Measurements from ENCODE around the gene ATP23. TPM values are rescaled to one million over a fixed set of nuclear protein-coding genes. Genes with fewer than 3 reads are reported as not detected.
A peak's percentile ranks its signal among the peaks of the same experiment; 100 is the strongest.

Gene ATP23
- total RNA-seq, 1 donor from 2014 or later = 8.9 TPM

DNA sequence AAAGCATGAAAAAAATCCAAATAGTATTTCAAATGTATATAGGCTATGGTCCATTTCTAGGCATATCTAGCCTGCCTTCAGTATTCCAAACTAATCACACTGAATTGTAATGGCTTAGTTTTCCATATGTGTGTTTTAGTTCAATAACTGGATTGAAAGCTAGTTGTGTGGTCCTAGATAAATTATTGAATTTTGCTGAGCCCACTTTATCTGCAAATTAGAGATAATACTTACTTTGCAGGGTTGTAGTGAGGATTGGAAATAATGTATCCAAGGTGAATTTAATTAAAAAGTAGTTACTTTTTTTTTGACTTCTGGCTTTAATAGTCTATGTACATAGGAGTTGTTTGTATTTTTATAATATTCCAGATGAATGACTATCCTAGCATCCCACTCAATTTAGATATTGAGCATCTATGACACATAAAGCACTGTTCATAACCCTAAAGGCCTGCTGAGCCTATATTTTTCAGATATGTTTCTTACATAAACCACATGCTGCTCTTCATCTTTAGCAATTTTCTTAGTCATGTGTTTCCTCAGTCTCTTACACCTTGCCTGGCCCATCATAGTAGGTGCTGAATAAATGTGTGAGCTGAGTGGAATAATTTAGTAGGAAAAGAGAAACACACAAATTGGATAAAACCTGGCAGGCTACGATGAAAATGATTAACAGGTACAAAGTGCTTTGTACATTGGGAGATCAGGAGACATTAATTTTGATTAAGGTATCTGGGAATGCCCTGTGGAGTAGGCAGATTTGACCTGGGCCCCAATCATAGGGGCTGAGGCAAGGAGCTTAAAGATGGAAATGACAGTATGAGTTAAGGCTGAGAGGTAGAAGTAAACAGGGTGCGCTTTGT lies 1.1 kb upstream of the ATP23 start:
- Histone ChIP-seq H3K9me3 (ENCODE audit: control insufficient read depth in 3 of 3, low read length in 3 of 3) (no peaks in the 10 kb centered on the region), H3K9ac (ENCODE audit: low read depth in 1 of 3, low read length in 3 of 3) (peak overlapping the region; percentile 79 to 92 (median 91)), H3K36me3 (ENCODE audit: control insufficient read depth in 3 of 3, insufficient read depth in 3 of 3, low read length in 3 of 3) (no peaks in the 10 kb centered on the region), H3K27ac (ENCODE audit: low read depth, low read length) (peak overlapping the region; percentile 93), H3K27me3 (ENCODE audit: control insufficient read depth in 3 of 3, insufficient read depth in 3 of 3, low read length in 3 of 3) (no peaks in the 10 kb centered on the region), H3K4me1 (ENCODE audit: control insufficient read depth in 3 of 3, insufficient read depth in 3 of 3, low read length in 3 of 3) (peaks cover 10 to 19% (median 13%) of the 10 kb centered on the region in 3 donors), H3K4me3 (ENCODE audit: low read length in 3 of 3) (peak overlapping the region; percentile 90 to 97 (median 92))

DNA sequence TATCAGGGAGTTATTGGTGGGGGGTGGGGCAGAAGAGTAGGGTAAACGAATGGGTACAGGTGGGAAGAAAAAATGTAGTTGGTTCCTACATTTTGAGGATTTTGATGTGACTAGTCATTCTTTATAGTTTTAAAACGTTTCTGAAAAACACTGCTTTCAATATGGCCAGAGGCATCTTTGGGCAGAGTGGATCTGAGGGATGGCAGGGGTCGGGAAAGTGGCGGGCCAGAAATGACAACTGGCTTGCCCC lies 527 bp upstream of the ATP23 start:
- Histone ChIP-seq H3K4me1 (ENCODE audit: control insufficient read depth in 3 of 3, insufficient read depth in 3 of 3, low read length in 3 of 3) (peaks cover 9 to 18% (median 12%) of the 10 kb centered on the region in 3 donors), H3K27me3 (ENCODE audit: control insufficient read depth in 3 of 3, insufficient read depth in 3 of 3, low read length in 3 of 3) (no peaks in the 10 kb centered on the region), H3K27ac (ENCODE audit: low read depth, low read length) (peak overlapping the region; percentile 93), H3K36me3 (ENCODE audit: control insufficient read depth in 3 of 3, insufficient read depth in 3 of 3, low read length in 3 of 3) (no peaks in the 10 kb centered on the region), H3K9ac (ENCODE audit: low read depth in 1 of 3, low read length in 3 of 3) (peak overlapping the region; percentile 79 to 92 (median 91)), H3K4me3 (ENCODE audit: low read length in 3 of 3) (peak overlapping the region; percentile 90 to 97 (median 92)), H3K9me3 (ENCODE audit: control insufficient read depth in 3 of 3, low read length in 3 of 3) (no peaks in the 10 kb centered on the region)

DNA sequence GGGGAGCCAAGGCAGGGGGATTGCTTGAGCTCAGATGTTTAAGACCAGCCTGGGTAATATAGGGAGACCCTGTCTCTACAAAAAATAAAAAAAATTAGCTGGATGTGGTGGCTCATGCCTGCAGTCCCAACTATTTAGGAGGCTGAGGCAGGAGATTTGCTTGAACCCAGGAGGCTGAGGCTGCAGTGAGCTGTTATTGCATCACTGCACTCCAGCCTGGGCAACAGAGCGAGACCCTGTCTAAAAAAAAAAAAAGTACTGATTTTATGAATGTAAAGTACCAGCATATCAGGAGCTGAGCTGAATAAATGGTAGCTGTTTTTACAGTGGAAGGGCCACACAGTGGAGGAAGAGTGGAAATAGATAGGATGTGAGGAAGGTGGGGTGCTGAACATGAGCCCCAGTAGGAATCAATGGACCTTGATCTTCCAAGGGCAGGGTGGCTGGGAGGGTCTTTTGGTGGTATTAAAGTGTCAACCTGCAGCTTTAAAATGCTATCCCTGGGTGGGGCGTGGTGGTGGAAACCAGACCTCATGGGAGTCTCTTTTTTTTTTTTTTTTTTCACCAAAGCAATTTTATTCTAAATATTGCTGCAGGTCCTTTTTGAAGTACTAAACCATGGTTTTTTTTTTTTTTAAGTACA lies 2.2 kb downstream of the ATP23 start:
- Histone ChIP-seq H3K9ac (ENCODE audit: low read depth in 1 of 3, low read length in 3 of 3) (peak overlapping the region in 1 of 3 donors; percentile 11), H3K4me1 (ENCODE audit: control insufficient read depth in 3 of 3, insufficient read depth in 3 of 3, low read length in 3 of 3) (peaks cover 9 to 18% (median 9%) of the 10 kb centered on the region in 3 donors), H3K27me3 (ENCODE audit: control insufficient read depth in 3 of 3, insufficient read depth in 3 of 3, low read length in 3 of 3) (no peaks in the 10 kb centered on the region), H3K27ac (ENCODE audit: low read depth, low read length) (no peak overlapping the region), H3K36me3 (ENCODE audit: control insufficient read depth in 3 of 3, insufficient read depth in 3 of 3, low read length in 3 of 3) (peaks cover 0 to 3% (median 0%) of the 10 kb centered on the region in 3 donors), H3K9me3 (ENCODE audit: control insufficient read depth in 3 of 3, low read length in 3 of 3) (no peaks in the 10 kb centered on the region), H3K4me3 (ENCODE audit: low read length in 3 of 3) (no peak overlapping the region)

DNA sequence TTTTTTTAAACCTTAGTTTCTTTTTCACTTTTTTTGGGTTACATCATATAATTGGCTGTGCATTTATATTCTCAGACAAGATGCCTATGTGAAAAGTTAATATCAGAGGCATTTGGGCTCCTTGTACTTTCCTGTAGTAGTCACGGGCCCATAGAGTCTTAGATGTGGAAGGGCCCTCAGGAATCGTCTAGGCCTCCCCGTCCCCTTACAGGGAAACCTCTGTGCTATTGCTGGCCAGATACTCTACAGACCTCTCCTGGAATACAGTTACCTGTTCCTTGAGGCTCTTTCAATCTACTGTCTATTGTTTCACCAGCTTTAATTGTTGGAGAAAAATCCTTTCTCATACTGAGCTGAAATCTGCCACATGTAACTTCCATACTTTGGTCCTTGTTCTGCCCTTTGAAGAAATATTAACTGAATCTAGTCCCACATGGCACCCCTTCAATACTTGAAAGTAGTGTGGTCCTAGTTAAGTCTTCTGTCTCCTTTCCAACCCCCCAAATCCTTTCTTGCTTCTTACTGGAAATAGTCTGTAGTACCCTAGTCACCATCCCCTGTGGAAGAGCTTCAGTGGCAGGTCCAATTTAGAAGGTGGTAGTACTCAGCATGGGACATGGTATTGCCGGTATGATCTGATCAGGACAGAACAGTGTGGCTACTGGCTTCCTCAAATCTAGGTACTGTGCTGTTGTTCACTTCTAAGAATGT lies 3.1 kb downstream of the ATP23 start:
- H3K9ac ChIP-seq (ENCODE audit: low read depth in 1 of 3, low read length in 3 of 3) = no peak overlapping the region
- H3K4me1 ChIP-seq (ENCODE audit: control insufficient read depth in 3 of 3, insufficient read depth in 3 of 3, low read length in 3 of 3) = peaks cover 9 to 18% (median 9%) of the 10 kb centered on the region in 3 donors
- no peaks in the 10 kb centered on the region for H3K9me3 ChIP-seq (ENCODE audit: control insufficient read depth in 3 of 3, low read length in 3 of 3)
- peaks cover 0 to 3% (median 0%) of the 10 kb centered on the region in 3 donors for H3K36me3 ChIP-seq (ENCODE audit: control insufficient read depth in 3 of 3, insufficient read depth in 3 of 3, low read length in 3 of 3)
- H3K27me3 ChIP-seq (ENCODE audit: control insufficient read depth in 3 of 3, insufficient read depth in 3 of 3, low read length in 3 of 3) = no peaks in the 10 kb centered on the region
- H3K4me3 ChIP-seq (ENCODE audit: low read length in 3 of 3) = no peak overlapping the region
- H3K27ac ChIP-seq (ENCODE audit: low read depth, low read length) = no peak overlapping the region

DNA sequence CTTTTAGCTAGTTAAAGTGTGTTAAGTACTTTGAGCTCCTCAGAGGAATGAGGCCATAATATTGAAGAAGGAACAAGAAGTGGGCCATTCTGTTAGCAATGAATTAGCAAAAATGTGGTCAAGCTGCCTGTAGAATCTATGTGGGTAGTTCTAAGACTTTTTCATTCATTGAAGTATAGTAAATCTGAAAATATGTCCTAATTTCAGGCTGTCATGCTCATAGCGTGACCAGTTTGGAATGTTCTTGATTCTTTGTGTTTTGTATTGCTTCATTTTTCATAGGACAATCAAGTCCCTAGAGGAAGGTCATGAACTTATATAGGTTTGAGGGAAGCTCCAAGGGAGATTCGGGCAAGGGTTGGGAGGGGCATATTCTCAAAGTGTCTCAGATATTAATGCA lies 11.4 kb downstream of the ATP23 start:
- Histone ChIP-seq H3K9me3 (ENCODE audit: control insufficient read depth in 3 of 3, low read length in 3 of 3) (no peaks in the 10 kb centered on the region), H3K36me3 (ENCODE audit: control insufficient read depth in 3 of 3, insufficient read depth in 3 of 3, low read length in 3 of 3) (peaks cover 8 to 26% (median 20%) of the 10 kb centered on the region in 3 donors), H3K9ac (ENCODE audit: low read depth in 1 of 3, low read length in 3 of 3) (no peak overlapping the region), H3K27ac (ENCODE audit: low read depth, low read length) (no peak overlapping the region), H3K27me3 (ENCODE audit: control insufficient read depth in 3 of 3, insufficient read depth in 3 of 3, low read length in 3 of 3) (no peaks in the 10 kb centered on the region), H3K4me3 (ENCODE audit: low read length in 3 of 3) (no peak overlapping the region), H3K4me1 (ENCODE audit: control insufficient read depth in 3 of 3, insufficient read depth in 3 of 3, low read length in 3 of 3) (no peaks in the 10 kb centered on the region)

DNA sequence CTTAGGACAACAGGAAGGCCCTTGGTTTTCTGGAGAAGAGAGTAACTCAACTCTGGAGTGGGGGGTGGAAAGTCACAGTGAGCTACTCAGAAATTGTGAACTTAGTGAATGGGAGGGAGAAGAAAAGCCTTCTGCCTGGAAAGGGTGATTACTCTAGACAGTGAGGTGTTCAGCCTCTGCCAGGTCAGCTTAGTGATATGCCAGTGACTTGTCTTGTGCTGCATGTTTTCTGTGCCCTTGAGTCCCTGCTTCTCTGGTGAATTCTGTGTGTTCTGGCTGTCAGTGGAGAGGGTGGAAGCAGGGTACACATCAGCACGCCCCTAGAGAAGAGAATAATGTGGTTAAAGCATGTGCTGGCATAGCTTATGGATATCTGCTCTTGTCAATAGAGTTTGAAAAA lies 13.4 kb downstream of the ATP23 start:
- H3K27me3 ChIP-seq (ENCODE audit: control insufficient read depth in 3 of 3, insufficient read depth in 3 of 3, low read length in 3 of 3) = no peaks in the 10 kb centered on the region
- H3K4me3 ChIP-seq (ENCODE audit: low read length in 3 of 3) = no peak overlapping the region
- H3K4me1 ChIP-seq (ENCODE audit: control insufficient read depth in 3 of 3, insufficient read depth in 3 of 3, low read length in 3 of 3) = no peaks in the 10 kb centered on the region
- H3K27ac ChIP-seq (ENCODE audit: low read depth, low read length) = no peak overlapping the region
- no peak overlapping the region for H3K9ac ChIP-seq (ENCODE audit: low read depth in 1 of 3, low read length in 3 of 3)
- peaks cover 16 to 34% (median 27%) of the 10 kb centered on the region in 3 donors for H3K36me3 ChIP-seq (ENCODE audit: control insufficient read depth in 3 of 3, insufficient read depth in 3 of 3, low read length in 3 of 3)
- no peaks in the 10 kb centered on the region for H3K9me3 ChIP-seq (ENCODE audit: control insufficient read depth in 3 of 3, low read length in 3 of 3)

DNA sequence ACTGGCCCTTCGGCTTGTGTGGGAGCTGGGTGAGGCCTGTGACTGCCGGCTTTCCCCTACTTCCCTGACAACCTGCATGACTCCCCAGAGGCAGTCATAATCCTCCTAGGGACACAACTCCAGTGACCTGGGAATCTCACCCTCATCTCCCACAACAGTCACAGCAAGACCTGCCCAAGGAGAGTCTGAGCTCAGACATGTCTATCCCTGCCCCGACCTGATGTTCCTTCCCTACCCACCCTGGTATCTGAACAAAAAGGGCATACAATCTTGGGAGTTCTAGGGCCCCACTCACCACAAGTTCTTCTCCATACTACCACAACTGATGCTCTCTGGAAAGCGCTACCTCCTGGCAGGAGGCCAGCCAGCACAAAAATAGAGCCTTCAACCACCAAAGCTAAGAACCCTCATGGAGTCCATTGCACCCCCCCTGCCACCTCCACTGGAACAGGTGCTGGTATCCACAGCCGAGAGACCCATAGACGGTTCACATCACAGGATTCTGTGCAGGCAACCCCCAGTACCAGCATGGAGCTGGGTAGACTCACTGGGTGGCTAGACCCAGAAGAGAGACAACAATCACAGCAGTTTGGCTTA lies 16.8 kb downstream of the ATP23 start:
- no peak overlapping the region for H3K4me3 ChIP-seq (ENCODE audit: low read length in 3 of 3)
- H3K27me3 ChIP-seq (ENCODE audit: control insufficient read depth in 3 of 3, insufficient read depth in 3 of 3, low read length in 3 of 3) = no peaks in the 10 kb centered on the region
- H3K4me1 ChIP-seq (ENCODE audit: control insufficient read depth in 3 of 3, insufficient read depth in 3 of 3, low read length in 3 of 3) = no peaks in the 10 kb centered on the region
- H3K9me3 ChIP-seq (ENCODE audit: control insufficient read depth in 3 of 3, low read length in 3 of 3) = no peaks in the 10 kb centered on the region
- H3K9ac ChIP-seq (ENCODE audit: low read depth in 1 of 3, low read length in 3 of 3) = no peak overlapping the region
- H3K27ac ChIP-seq (ENCODE audit: low read depth, low read length) = no peak overlapping the region
- peaks cover 16 to 26% (median 25%) of the 10 kb centered on the region in 3 donors for H3K36me3 ChIP-seq (ENCODE audit: control insufficient read depth in 3 of 3, insufficient read depth in 3 of 3, low read length in 3 of 3)

DNA sequence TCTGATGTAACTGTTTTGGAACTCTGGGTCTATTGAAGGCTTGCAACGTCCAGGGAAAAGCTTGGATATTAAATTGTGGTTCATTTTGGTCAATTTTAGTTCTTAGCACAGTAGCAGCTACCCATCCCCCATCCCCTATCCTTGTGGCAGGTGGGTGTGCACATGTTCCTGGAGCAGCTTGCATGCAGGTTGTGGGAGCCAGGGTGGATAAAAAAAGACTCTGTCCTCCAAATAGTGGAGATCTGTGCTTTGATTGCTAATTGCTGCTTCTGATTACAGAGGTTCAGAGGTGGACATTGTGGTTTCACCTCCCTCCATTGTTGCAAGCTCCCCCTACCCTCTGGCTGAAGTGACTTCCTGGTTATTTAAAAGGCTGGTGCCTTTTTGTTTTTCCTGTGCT lies 23.1 kb downstream of the ATP23 start:
- Histone ChIP-seq H3K27ac (ENCODE audit: low read depth, low read length) (no peak overlapping the region), H3K9me3 (ENCODE audit: control insufficient read depth in 3 of 3, low read length in 3 of 3) (peaks cover 0 to 4% (median 3%) of the 10 kb centered on the region in 3 donors), H3K27me3 (ENCODE audit: control insufficient read depth in 3 of 3, insufficient read depth in 3 of 3, low read length in 3 of 3) (no peaks in the 10 kb centered on the region), H3K36me3 (ENCODE audit: control insufficient read depth in 3 of 3, insufficient read depth in 3 of 3, low read length in 3 of 3) (no peaks in the 10 kb centered on the region), H3K4me1 (ENCODE audit: control insufficient read depth in 3 of 3, insufficient read depth in 3 of 3, low read length in 3 of 3) (no peaks in the 10 kb centered on the region), H3K4me3 (ENCODE audit: low read length in 3 of 3) (no peak overlapping the region), H3K9ac (ENCODE audit: low read depth in 1 of 3, low read length in 3 of 3) (no peak overlapping the region)

DNA sequence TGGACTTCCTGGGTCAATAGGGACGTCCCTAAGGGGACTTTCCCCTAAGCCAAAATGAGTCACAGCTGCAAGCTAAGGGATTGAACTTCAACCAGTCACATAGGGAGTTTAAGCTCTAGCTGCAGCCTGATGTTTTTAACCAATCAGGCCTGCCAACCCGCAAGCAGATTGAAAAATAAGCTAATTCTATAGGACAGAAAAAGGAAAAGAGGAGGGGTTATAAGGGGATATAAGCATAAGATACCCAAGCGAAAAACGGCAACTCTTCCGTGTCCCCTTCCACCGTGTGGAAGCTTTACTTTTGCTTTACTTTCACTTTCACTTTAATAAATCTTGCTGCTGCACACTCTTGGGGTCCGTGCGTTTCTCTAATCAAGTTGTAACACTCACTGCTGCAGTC lies 24.4 kb downstream of the ATP23 start:
- Histone ChIP-seq H3K27ac (ENCODE audit: low read depth, low read length) (no peak overlapping the region), H3K27me3 (ENCODE audit: control insufficient read depth in 3 of 3, insufficient read depth in 3 of 3, low read length in 3 of 3) (no peaks in the 10 kb centered on the region), H3K9me3 (ENCODE audit: control insufficient read depth in 3 of 3, low read length in 3 of 3) (peaks cover 0 to 4% (median 3%) of the 10 kb centered on the region in 3 donors), H3K4me3 (ENCODE audit: low read length in 3 of 3) (no peak overlapping the region), H3K9ac (ENCODE audit: low read depth in 1 of 3, low read length in 3 of 3) (no peak overlapping the region), H3K36me3 (ENCODE audit: control insufficient read depth in 3 of 3, insufficient read depth in 3 of 3, low read length in 3 of 3) (no peaks in the 10 kb centered on the region), H3K4me1 (ENCODE audit: control insufficient read depth in 3 of 3, insufficient read depth in 3 of 3, low read length in 3 of 3) (no peaks in the 10 kb centered on the region)
